NCI-H510A treated with DMSO at 0.1 percent for 48 hours (cell line): ENCODE measurements around the gene TGM1.
"Not testable (repeated sequence)": the region's sequence is repeated elsewhere in the genome, so short reads cannot be mapped to it uniquely, and the experiment has no call there.

Experiments
- DNase-seq: peaks from one replicate; lab custom pipeline; 2025; lab: John Stamatoyannopoulos, UW

Gene TGM1

GRCh38 chr14:24254630-24255392 lies 8.2 kb downstream of the TGM1 start:
- no peak for DNase-seq

DNA sequence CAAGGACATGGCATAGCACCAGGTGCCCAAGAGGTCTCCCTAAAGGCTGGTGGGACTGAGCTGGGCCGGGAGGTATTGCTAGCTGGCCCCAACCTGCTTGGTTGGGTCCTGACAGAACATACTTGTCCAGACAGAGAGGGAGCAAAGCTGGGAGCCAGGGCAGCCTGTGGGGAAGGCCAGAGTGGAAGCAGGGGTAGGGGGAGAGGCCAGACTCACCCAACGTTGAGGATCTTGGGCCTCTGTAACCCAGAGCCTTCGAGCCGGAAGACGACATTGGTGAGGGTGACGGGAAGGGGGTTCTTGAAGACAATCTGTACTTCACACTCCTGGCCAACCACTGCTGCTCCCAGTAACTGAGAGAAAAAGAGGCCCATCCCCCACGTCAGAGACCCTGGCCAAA lies 9.0 kb downstream of the TGM1 start:
- DNase-seq = no peak

DNA sequence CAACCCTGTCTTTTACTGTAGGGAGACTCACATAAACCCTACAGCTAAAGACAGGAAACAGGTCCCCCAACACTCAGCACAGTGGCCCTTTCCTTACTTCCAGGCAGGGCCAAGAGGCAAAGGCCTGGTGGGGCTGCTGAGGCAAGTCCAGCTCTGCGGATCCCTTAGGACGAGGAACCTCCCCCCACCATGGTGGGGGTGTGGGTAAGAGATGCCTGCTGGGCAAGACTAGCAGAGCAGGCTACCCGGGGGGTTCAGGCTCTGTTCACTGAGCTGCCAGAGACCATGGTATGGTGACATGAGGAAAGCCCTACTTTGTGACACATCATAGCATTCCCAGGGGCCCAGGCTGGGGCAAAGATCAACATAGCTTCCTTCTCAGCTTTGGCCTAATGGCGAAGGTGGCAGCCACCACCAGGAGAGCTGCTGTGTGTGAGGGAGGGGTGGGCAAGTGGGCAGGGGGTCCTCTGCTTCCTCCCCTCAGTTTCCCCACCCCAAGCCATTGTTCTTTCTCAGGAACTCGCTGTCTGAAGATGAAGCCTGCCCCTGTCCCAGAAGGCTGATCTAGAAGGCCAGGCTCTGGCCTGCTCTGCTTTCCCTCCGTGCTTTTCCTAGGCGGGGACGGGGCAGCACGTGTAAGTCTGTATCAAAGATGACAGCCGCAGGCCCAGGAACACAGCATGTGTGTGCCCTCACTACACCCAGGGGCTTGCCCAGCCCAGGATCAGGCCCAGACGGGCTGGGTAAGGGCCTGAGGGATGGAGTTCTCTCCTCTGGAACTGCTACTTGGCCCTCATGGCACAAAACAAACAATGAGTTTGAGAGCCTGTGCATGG lies 10.5 kb downstream of the TGM1 start:
- DNase-seq = no peak

DNA sequence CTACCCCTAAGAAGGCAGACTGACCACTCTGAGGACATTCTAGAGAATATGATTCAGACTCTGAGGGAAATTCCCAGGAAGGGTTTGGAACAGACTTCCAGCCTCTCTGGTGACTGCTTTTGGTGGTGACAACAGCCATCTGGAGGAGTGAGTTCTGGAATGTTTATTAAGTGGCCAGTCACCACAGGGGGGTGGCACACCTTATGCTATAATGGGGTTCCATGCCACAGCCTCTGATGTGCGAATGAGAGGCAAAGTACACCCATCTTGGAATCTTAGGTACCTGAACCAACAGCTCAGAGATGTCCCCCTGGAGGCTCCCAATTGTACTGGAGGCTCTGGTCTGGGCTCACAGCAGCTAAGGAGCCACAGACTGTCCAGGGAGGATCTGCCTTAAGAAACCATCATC lies 11.1 kb downstream of the TGM1 start:
- no peak for DNase-seq

- DNase-seq = no peak
These were observed 12.6 kb downstream of the TGM1 start for GRCh38 chr14:24250354-24250753.

DNA sequence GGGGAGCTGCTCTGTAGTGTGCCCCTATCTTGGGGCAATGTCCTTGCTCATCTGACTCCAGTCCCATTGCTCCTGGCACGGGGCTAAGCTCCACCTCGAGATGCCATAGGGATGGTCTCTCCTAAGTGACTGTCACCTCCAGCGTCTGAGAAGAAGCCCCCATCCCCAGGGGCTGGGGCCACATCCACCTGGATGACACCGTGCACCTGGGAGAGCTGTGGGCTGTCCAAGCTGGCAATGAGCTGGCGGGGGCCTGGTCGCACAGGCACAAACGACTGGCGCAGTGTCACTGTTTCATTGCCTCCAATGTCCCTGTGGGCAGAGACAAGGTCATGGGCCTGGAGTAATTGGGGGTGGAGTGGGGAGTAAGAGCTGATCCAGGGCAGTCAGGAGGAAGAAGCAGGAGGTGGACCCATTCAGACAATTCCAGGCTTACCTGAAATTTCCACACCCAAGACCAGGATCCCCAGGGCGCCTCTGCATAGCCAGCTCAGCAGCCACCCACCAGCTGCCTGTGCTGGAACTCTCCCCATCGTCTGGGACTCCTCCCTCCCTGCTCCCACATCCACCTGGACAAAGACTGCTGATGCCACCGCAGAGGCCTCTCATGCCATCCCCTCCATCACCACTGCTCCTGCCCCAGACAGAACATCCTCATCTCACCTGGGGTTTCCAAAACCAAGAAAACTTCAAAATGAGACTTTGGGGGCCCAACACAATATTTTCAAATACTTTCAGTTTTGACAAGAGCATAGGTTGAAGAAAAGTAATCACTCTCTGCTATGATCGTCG lies 13.6 kb downstream of the TGM1 start:
- DNase-seq = no peak

DNA sequence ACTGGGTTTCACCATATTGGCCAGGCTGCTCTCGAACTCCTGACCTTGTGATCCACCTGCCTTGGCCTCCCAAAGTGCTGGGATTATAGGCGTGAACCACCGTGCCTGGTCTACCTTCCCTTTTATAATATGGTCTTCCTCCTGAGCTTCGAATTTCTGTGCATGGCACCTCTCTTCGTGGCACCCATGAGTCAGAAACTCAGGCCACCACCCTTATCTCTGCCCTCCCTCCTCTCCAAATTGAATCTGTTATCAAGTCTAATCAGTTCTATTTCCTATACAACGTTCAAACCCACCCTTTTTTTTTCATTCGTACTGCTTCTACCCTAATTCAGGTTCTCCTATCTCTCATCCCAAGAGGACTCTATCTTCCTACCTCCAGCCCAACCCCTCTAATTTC lies 15.6 kb downstream of the TGM1 start:
- no peak for DNase-seq

- no peak for DNase-seq
These were observed 16.2 kb downstream of the TGM1 start for GRCh38 chr14:24246765-24247212.

DNA sequence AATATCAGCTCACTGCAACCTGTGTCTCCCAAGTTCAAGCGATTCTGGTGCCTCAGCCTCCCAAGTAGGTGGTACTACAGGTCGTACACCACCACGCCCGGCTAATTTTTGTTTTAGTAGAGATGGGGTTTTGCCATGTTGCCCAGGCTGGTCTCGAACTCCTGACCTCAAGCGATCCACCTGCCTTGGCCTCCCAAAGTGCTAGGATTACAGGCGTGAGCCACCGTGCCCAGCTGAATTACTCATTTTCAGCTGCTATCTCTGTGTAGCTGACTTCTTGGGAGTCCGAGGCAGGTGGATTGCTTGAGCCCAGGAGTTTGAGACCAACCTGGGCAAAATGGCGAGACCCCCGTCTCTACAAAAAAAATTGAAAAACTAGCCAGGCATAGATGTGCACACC lies 17.6 kb downstream of the TGM1 start:
- not testable (repeated sequence) for DNase-seq

GRCh38 chr14:24243336-24243836 lies 19.6 kb downstream of the TGM1 start:
- peak; percentile 13 for DNase-seq

- DNase-seq = peak; percentile 97
These were observed 21.0 kb downstream of the TGM1 start for GRCh38 chr14:24241829-24242443.

DNA sequence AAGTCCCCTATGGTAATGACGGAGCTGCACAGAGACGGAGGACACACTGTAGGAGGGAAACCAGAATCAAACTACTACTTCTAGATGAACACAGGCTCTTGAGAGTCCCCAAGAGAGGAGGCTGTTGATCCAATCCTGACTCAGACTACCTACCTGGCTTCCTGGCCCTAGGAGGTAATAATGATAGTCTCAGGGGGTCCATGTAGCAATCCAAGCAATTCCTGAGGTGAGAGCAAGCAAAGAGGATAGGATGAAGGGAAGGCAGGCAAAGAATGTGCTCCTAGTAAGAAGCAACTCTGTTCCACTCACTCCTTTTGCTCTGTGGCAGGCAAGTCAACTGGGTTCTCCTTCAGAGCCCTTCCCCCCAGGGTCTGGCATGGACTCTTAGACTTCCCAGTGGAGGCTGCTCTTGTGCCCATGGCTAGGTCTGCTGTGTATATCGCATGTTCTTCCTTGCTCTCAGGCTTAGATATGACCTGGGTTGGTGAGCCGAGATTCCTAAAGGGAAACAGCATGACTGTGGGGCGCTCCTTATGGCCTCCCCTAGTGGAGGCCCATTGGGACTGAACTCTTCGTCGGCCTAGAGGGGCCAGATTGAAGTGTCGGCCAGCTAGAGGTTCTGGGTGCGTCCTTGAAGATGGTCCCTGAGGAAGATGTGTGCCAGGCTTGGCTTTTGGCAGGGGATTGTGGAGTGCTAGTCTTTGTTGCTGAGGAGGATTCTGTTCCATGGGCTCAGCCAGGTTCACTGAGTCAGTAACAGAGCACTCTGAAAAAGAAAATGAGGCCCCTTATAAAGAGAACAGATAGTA lies 22.7 kb downstream of the TGM1 start:
- DNase-seq = no peak

GRCh38 chr14:24238527-24239037 lies 24.4 kb downstream of the TGM1 start:
- no peak for DNase-seq

DNA sequence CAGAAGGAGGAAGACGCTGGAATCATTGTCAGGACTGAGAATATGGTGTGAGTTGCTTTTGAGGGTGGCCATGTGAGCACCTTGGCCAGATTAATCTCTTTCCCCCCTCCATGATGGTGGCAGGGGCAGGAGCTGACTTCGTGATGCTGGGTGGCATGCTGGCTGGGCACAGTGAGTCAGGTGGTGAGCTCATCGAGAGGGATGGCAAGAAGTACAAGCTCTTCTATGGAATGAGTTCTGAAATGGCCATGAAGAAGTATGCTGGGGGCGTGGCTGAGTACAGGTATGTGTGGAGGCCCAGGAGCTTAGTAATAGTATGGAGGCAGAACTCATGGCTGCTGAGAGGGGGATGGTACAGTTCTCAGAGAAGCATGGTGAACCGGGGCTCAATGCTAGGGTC lies 24.9 kb downstream of the TGM1 start:
- DNase-seq = no peak

- DNase-seq = no peak
These were observed 25.5 kb downstream of the TGM1 start for GRCh38 chr14:24237463-24237955.

DNA sequence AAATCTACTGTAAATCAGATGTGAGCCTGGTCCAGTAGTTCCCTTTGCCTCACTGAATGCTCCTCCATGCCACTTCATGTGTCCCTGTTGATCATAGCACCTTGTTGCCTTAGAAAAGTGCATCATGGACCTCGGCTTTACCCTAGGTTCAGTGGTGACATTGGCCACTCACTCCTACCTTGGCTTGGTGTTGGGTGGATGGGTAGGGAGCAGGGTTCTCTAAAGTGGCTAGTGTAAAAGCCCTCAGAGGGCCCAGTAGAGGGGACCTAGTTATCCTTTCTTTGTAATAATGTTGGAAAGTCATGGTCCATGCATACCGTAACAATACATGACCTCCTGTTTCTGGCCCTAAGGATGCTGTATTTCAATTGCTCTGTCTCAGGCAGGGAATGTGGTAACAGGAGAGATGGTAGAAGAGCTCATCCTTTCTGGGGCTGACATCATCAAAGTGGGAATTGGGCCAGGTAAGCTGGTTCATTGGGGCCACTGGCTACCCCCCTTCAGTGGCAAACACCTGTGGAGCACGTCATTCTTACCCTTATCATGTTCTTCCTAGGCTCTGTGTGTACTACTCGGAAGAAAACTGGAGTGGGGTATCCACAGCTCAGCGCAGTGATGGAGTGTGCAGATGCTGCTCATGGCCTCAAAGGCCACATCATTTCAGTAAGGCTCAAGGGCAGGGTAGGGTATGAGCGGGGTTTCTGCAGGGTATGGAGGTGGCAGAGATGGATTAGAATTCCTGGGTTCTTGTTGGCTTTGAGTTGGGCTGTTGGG lies 26.1 kb downstream of the TGM1 start:
- DNase-seq = no peak

- DNase-seq = no peak
These were observed 26.9 kb downstream of the TGM1 start for GRCh38 chr14:24235804-24236688.

- no peak for DNase-seq
These were observed 28.6 kb downstream of the TGM1 start for GRCh38 chr14:24234095-24235005.
